Right ventricle myocardium inferior (tissue), 1 donor: ENCODE results near the gene LRRC4C. TPM values are rescaled to one million over a fixed set of nuclear protein-coding genes. Genes with fewer than 3 reads are reported as not detected.

Experiments used
- ATAC-seq: fragments of 200-7000 bp; cut with Tn5 transposase; one replicate; pipeline ENCODE4 v1.9.1; 2020; ENCODE audit warnings: mild to moderate bottlenecking, moderate library complexity
- DNase-seq: peaks from one replicate; pipeline ENCODE4 v3.0.0; 2021; ENCODE audit errors: missing footprints
- intact Hi-C: fragments of 100-400 bp; cut with DNase I; formaldehyde crosslinking; loops from one replicate; pipeline ENCODE4 v1.11.0; 2022
- total RNA-seq: library from RNA; stranded (reverse); fragmentation: NEBNext Ultra II Directional; extraction: Animal tissue kit (Norgen Biotek cat#: 25700); gene quantifications from one replicate; pipeline ENCODE4 v1.2.1, GENCODE V29; 2021
- donor health status: DM: no; HTN: yes; CAD: no; lungs with severe emphysema.

Gene LRRC4C
- total RNA-seq, 1 donor from 2014 or later: 1.0 TPM

DNA sequence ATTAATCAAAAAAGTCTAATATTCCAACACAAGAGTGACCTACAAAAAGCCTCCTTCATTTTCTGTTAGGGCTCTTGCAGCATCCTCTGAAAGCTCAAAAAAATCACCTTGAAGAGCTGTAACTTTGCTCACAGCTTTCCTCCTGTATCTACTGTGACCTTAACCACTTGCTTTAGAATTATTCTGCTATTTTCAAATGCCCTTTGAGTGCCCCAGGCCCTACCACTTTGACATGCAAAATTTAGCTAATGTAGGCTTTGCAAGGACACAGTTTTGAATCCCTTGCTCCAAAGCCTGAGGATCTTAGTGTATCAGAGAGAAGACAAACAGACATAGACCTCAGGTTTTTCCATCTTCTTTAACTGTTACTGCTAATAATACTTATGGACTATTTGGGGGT, 253.1 kb downstream of the LRRC4C start:
- ATAC-seq (no peak), DNase-seq (no peak)
- intact Hi-C loops: no loop called here

DNA sequence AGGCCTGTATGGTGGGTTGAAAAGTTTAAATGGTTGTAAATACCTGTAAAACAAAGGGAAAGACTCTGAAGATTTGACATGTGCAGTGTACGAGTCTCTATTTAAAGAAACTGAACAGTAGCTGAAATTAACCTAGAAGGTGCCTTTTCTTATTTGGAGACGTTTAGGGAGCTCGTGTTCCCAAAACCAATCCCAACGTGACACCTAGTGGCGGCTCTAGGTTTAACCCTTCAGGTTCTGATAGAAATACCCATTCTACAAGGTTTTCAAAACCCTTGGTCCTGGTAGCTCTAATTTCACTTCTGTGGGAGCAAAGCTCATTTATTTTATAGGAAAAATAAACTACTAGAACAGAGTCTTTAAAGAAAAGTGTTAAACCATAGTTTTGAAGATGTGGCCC, 258.3 kb downstream of the LRRC4C start:
- DNase-seq (no peak), ATAC-seq (no peak)
- intact Hi-C loops: no loop called here

DNA sequence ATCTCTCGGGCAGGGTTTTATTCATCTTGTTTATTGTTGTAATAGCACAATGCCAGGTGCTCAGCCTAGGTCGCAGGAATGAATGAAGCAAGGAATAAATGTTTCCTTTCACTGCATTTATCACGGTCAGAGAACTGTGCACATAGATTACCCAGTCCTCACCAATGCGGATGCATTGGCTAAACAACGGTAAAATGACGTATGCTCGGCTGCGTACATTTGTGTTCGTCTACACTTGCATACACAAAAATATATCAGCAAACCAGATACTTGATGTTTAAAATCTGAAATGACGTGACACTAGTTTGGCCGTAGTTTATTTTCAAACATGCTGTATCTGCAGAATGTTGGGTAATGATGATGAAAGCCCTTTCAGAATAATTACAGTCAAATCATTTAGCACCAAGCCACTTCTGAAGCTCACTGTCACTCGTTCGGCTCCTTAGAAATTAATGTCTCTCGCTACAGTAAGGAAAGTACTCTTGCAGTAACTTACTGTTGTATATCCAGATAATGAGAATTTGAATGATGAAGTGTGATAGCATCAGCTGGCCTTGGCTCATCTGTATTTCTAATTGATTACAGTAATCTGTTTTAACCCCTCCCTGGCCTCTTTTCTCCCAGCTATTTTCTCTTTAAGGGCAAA, 268.9 kb downstream of the LRRC4C start:
- DNase-seq: no peak
- intact Hi-C loops: no loop called here
- ATAC-seq: no peak

DNA sequence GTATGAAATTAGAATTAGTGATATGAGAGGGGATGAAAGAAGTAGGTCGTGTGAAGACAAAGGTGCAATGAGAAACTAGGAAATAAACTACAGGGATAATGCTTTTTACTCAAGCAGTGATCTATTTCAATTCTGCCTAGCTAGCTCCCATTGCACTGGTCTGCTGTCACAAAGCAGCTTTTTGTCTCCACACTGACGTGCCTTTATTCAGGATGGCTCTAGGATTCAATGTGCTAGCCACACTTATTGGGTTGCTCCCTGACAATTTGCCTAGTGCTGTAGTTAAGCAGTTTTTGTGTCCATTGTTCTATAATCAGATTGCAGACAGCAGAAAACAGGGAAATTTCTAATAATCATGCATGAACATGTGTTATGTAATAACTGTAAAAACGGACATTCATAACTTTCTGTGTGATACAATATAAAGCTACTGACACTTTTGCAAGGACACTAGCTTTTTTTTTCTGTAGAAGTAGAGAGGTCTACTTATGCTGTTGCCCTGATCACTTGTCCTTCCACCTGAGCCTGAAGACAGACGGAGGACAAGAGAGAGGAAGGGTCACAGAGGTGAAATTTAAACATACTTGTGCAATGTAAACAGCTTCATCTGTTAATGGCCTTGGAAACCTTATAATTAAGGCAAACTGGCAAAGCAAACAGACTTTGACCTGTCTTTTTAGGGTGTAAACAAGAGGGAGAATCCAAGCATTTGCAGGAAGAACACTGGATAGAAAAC, 269.6 kb downstream of the LRRC4C start:
- intact Hi-C loops: no loop called here

DNA sequence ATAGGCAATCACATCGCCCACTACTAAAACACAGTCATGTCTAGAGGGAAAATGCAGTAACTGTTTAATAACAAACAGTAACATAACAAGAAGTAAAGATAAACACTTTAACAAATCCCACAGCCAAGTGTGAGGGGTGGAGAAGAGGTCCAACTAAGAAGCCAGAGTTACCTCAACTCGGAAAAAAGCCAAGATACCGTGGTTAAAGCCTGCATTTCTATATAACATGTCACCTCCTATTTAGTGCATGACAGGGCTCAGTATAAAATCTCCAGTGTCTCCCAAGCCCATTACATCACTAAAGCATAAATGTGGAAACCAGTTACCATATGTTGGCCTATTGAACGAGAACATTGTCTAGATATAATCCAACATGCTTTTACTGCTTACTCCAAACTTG, 281.7 kb downstream of the LRRC4C start:
- no peak for ATAC-seq
- DNase-seq: no peak
- intact Hi-C loops: no loop called here

More for the DNA sequence above, 269.6 kb downstream of the LRRC4C start:
- no peak for DNase-seq
- ATAC-seq: no peak

DNA sequence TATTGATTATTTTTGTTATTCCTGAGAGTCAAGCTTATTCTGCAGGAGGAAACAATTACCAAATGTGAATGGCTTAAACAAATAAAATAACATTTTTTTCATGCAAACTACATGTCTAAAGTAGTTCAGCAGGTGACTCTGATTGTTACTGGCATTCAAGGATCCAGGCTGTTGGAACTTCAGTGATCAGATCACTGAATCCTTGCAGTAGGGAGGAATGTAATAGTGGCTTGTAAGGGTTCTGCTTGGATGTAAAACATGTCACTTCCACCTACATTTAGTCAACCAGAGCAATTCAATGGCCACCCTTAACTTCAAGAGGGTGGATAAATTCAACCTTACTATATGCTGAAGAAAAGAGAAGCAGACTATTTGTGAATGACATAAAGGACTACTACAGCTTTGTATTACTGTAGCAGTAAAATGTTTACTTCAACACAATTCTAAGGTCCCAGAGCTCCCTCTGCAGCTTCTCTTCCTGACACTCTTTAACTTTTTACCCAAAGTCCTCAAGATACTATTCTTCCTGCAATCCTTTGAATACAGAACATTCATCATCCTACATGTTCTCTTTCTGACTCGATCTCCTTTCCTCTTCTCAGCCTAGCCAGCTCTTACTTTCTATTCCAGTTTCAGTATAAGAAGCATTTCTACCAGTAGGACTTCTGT, 284.0 kb downstream of the LRRC4C start:
- no peak for ATAC-seq
- intact Hi-C loops: no loop called here
- no peak for DNase-seq

DNA sequence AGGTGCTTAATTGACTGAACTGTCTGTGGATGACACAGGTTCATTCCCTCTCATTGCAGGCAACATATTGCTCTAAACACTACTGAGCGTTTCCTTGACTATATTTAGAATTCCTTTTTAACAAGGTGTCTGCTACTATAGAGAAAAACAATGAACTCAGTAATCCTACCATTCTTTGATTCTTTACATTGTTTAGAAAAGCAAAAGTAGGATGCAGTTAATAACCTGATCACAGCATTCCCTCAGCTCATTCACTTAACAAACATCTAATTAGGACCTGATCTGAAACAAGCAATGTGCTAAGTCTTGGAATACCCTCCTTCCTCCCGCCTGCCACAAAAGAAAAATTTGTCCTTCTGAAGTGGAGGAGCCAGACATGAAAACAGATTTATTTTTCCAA, 313.1 kb downstream of the LRRC4C start:
- intact Hi-C loops: no loop called here
- no peak for ATAC-seq

DNA sequence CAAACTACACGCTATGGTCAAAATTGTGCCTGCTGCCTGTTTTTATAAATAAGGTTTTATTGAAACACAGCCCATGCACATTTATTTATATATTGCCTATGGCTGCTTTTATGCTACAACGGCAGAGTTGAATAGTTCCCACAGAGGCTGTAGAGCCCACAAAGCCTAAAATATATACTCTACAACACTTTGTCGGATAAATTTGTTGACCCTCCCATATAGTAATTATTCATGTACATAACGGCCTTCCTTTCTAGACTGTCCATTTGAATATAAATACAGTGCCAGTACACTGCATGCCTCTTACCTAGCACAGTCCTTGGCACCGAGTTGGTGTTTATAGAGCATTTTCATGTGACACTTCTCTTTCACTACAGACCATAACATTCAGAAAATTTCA, 314.0 kb downstream of the LRRC4C start:
- intact Hi-C loops: no loop called here
- ATAC-seq (no peak), DNase-seq (no peak)

More for the DNA sequence above, 313.1 kb downstream of the LRRC4C start:
- no peak for DNase-seq

DNA sequence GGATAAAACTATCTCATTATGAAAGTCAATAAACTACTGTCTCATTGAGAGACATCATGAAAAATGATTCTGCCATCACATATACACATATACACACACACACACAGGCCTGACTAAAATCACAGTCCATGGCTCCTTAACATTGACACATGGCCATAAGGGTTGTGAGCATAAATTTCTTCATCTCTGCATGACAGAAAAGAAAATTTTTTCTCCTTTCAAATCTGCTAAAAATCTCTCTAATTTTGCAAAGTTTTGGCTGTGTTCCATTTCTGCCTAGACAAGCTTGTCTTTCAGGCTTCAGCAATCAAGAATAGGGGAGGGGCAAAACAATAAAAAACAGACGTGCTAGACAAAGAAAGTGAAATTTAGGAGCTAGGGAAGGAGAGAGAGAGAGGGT, 324.5 kb downstream of the LRRC4C start:
- ATAC-seq: no peak
- intact Hi-C loops: no loop called here

DNA sequence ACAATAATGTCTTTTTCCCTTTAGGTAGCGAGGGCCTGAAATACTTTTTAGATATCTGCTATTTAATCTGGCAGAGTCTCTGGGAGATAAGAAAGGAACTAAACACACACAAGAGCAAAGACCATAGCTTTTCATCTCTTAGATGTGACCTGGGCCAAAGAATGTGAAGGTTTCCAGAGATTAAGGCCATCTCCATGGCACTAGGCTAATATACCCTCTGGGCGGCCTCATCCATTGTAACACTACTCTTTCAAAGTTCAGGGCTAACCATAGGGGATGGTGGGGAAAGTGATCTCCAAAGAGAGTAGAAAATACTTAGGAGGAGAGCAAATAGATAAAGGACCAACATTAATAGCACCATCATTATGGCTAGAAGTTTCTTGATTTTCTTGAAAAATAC, 326.4 kb downstream of the LRRC4C start:
- intact Hi-C loops: no loop called here
- DNase-seq (no peak), ATAC-seq (no peak)

More for the DNA sequence above, 324.5 kb downstream of the LRRC4C start:
- DNase-seq: no peak

DNA sequence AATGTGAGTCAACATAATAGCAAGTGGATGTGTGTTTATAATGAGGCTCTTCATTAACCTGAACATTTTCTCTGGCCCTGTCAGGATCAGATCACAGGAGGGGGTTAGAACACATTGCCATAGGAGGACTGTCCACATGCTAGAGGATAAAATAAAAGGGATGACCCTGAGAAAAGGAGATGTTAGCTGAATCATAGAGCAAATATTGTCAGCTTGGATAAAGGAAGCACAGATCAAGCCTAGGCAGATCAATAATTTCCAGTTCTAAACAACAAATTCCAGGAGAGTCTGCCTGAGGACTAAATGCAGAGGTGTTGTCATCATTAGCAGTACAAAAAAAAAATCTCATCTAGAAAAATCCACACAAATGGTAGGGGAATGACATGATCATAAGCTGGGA, 337.9 kb downstream of the LRRC4C start:
- ATAC-seq: no peak
- DNase-seq: no peak
- intact Hi-C loops: no loop called here

DNA sequence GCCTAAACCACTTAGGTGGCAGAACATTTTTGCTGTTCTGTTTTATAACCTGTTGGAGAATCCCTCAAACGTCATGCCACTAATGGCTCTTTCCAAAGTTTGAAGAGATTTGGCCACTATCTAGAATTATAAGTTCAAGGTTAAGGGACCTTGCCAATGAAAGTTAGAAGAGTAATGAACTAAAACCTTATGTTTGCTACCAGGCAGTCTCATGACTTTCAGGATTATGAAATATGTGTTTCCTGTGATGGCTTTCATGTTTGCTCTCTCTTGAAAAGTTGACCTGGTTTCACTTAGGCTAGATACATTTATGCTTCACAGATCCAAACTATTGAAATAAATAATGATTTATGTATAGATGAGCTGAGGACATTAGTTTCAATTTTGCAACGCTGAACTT, 340.0 kb downstream of the LRRC4C start:
- ATAC-seq: no peak
- DNase-seq: no peak
- intact Hi-C loops: no loop called here

DNA sequence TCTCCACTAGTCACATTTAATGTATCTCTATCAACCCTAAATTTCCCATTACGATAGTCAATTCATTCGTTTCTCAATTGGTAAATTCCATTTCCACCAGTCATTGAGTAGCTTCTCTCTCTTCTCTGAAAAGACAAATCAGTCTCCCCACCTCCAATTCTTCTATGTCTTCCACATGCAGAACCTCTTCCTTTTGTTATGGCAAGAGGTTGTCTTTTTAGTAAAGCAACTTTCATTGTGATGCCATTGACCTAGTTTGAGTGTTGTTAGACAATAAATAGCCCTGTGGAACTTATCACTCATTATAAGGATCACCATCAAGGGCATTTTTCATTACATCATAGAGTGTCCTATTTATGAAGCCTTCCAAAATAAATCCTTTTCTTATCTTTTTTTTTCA, 340.9 kb downstream of the LRRC4C start:
- intact Hi-C loops: no loop called here
- DNase-seq (no peak), ATAC-seq (no peak)

DNA sequence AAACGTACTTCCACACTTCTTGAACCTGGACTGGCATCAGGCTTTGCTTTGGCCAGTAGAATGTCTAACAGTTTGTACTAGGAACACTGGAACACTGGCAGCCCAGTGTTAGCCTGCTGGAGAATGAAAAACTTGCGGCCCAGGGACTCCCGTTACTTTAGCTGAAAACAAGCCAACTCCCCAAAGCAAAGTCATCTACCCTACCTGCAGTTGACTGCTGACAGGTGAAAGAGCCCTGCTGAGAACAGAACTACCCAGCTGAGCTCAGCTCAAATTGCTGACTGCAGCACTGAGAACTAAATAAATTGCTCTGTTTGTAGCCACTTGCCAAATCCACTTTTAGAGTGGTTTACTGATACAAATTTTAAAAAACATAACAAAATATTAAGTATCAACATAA, 342.5 kb downstream of the LRRC4C start:
- no peak for ATAC-seq
- intact Hi-C loops: no loop called here

DNA sequence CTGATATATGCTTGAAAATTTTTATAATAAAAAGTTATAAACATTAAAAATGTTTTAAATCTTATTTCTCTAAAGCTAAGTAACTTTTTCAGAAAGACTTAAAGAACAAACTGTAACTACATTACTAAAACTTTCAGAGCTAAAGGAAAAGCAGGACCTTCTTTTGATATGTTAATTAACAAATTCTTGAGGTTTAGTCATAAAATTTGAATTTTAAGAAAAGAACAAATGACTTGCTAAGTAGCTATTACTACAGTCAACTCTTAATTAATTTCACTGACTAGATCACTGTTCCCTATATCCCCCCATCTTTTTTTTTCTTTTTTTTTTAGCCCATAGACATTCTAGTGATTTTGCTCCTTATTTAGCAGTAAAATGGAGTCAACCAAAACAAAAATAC, 344.4 kb downstream of the LRRC4C start:
- DNase-seq (no peak), ATAC-seq (no peak)
- intact Hi-C loops: no loop called here

More for the DNA sequence above, 342.5 kb downstream of the LRRC4C start:
- no peak for DNase-seq

DNA sequence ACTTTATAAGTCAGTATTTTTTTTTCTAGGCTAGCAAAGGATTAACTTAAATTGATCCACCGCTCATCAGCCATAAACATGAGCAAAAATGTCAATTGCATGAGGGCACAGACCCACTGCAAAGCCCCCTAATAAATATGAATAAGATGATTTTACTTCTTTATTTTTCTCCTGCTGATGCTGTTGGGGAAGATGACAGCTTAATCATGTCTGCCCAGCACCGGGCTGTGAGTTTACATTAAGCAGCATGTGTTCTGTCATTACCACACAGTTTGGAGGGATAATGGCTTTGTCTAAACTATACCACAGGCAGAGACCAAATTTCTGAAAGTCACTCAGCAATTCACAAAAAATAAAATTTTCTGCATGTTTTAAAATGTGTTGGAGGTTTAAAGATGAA, 346.3 kb downstream of the LRRC4C start:
- intact Hi-C loops: no loop called here
- DNase-seq (no peak), ATAC-seq (no peak)

DNA sequence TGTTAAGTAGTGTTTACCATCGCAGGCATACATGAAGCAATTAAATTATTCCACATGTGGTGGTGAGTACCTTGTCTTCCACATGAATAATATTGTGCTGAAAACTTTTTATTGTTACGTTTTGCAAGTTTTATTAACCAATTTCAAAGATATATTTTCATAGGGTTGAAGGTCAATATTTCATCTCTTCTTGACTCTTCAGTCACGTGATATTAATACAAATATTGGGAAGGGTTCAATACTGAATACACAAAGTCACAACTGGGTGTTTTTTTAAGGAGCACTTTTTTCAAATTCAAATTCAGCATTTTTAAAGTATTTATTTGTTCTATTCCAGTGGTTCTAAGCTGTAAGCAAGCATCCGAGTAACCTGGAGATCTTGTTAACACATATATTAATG, 348.9 kb downstream of the LRRC4C start:
- intact Hi-C loops: no loop called here
- DNase-seq (no peak), ATAC-seq (no peak)

DNA sequence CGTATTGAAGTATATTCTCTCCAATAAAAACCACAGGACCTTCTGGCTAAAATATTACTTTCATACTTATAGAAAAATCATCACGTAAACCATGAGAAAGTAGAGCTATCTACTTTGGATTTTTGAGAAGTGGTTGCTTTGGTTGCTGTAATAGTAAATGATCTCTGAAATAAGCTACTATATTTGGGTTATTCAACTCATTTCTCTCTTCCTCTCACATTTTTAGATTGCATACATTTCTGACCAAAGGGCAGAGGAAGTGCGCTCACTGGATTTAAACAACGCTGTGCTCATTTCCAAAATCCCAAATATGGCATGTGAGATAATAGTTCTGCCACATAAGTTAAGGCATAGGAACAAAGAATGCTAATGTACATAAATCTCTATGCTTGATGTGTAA, 357.0 kb downstream of the LRRC4C start:
- intact Hi-C loops: no loop called here
- no peak for DNase-seq
- no peak for ATAC-seq

DNA sequence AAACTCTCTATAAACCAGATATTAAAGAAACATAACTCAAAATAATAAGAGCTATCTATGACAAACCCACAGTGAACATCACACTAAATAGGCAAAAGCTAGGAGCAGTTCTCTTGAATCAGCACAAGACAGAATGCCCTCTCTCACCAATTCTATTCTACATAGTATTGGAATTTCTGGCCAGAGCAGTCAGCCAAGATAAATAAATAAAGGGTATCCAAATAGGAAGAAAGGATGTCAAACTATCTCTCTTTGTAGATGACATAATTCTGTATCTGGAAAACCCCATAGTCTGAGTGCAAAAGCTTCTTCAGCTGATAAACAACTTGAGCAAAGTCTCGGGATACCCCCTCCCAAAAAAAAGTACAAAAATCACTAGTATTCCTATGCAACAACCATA, 359.8 kb downstream of the LRRC4C start:
- intact Hi-C loops: no loop called here
- ATAC-seq (no peak), DNase-seq (no peak)

DNA sequence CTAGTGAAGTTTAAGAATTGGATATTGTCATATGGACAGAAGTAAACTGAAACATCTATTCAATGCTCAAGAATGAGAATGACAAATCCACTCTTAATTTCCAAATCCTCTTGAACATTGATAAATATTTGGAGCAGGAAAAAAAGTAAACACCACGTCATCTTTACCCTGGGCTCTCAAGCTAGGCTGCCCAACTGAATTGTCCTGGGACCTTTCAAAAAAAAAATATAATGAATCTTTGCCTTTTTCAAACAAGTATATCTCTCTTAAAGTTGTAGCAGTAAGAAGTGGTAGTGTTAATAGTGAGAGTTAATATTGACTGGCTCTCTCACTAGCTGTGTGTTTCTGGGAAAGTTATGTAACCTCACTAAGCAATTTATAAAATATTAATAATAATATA, 374.3 kb downstream of the LRRC4C start:
- ATAC-seq (no peak), DNase-seq (no peak)
- intact Hi-C loops: no loop called here
